HuH-7.5 (cell line): ENCODE measurements around the gene KANSL1.

Experiments
- DNase-seq: peaks from one replicate; pipeline ENCODE4 v3.0.0; 2011; ENCODE audit warnings: low spot score

Gene KANSL1

DNA sequence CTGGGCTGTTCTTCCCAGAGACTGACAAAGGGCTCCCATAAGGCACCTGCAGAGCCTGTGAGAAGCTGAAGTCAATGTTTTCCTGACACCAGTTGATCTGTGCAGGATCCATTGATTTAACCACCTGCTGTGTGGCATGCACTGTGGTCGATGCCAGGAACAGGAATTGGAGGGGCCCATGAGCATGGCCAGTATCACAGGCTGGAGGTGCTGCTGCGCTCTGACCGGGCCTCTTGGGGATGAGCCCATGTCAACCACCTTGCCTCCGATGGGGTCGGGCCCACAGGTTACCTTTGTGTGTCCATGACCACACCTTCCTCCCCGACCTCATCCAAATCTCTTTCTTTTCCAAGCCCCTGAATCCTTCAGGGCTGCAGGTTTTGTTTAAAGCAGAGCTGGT lies 212.4 kb downstream of the KANSL1 start:
- no peak for DNase-seq
